DOHH2 (cell line): ENCODE data around the gene CALML3.

ENCODE experiments used
- H3F3A ChIP-seq: fragments of 200-600 bp; sonication (generic), shearing (Covaris generic); 2 replicates; pipeline ENCODE4 v1.6.0; 2016; ENCODE audit warnings: antibody characterized with exemption, mild to moderate bottlenecking; ENCODE audit not compliant: control insufficient read depth, insufficient read depth
- H3K27ac ChIP-seq: fragments of 200-600 bp; sonication (generic); 2 replicates; pipeline ENCODE4 v1.5.1; 2014; ENCODE audit warnings: low read depth, mild to moderate bottlenecking, low read length, moderate library complexity
- H3K27me3 ChIP-seq: fragments of 200-600 bp; sonication (generic); 2 replicates; pipeline ENCODE4 v1.6.1; 2014; ENCODE audit warnings: mild to moderate bottlenecking, low read length, mixed read lengths; ENCODE audit not compliant: control insufficient read depth
- H3K36me3 ChIP-seq: fragments of 200-600 bp; sonication (generic); 2 replicates; pipeline ENCODE4 v1.6.1; 2014; ENCODE audit warnings: mild to moderate bottlenecking, low read length, moderate library complexity, mixed read lengths; ENCODE audit not compliant: control insufficient read depth
- H3K4me1 ChIP-seq: fragments of 200-600 bp; sonication (generic); 2 replicates; pipeline ENCODE4 v1.6.1; 2014; ENCODE audit warnings: mild to moderate bottlenecking, low read length, mixed read lengths; ENCODE audit not compliant: control insufficient read depth
- H3K4me2 ChIP-seq: fragments of 200-600 bp; sonication (generic); 2 replicates; pipeline ENCODE4 v1.6.0; 2014; ENCODE audit warnings: mild to moderate bottlenecking, low read length, moderate library complexity
- H3K4me3 ChIP-seq: fragments of 200-600 bp; sonication (generic); 2 replicates; pipeline ENCODE4 v1.5.1; 2014; ENCODE audit warnings: mild to moderate bottlenecking, low read length, mixed read lengths
- H3K79me2 ChIP-seq: fragments of 200-600 bp; sonication (generic); 2 replicates; pipeline ENCODE4 v1.6.1; 2014; ENCODE audit warnings: mild to moderate bottlenecking, low read length, mixed read lengths; ENCODE audit not compliant: control insufficient read depth
- H3K9me2 ChIP-seq: fragments of 200-600 bp; sonication (generic); replicated peaks from 2 replicates; pipeline ENCODE4 v1.6.1; 2014; ENCODE audit warnings: mild to moderate bottlenecking, low read length, mixed read lengths; ENCODE audit not compliant: control insufficient read depth
- H3K9me3 ChIP-seq: fragments of 200-600 bp; sonication (generic); 2 replicates; pipeline ENCODE4 v1.6.1; 2014; ENCODE audit warnings: antibody characterized with exemption, low read length, mixed read lengths; ENCODE audit not compliant: control insufficient read depth, insufficient read depth
- H4K20me1 ChIP-seq: fragments of 200-600 bp; sonication (generic); 2 replicates; pipeline ENCODE4 v1.6.0; 2014; ENCODE audit warnings: low read depth, mild to moderate bottlenecking, antibody characterized with exemption, low read length, moderate library complexity; ENCODE audit not compliant: control insufficient read depth, insufficient read depth
- EZH2phosphoT487 ChIP-seq: fragments of 200-600 bp; sonication (generic); IDR thresholded peaks from 2 replicates; pipeline ENCODE4 v1.6.1; 2017; ENCODE audit warnings: borderline replicate concordance, mild to moderate bottlenecking, antibody characterized with exemption, low read length, moderate library complexity, mixed read lengths
- TF ChIP-seq, protein P1 (sequence below): fragments of 200-600 bp; sonication (generic); IDR thresholded peaks from one replicate; pipeline ENCODE4 v1.5.1; 2014; ENCODE audit warnings: antibody characterized with exemption, mild to moderate bottlenecking, low read depth, low read length; ENCODE audit not compliant: poor library complexity, severe bottlenecking

CALML3 gene

DNA sequence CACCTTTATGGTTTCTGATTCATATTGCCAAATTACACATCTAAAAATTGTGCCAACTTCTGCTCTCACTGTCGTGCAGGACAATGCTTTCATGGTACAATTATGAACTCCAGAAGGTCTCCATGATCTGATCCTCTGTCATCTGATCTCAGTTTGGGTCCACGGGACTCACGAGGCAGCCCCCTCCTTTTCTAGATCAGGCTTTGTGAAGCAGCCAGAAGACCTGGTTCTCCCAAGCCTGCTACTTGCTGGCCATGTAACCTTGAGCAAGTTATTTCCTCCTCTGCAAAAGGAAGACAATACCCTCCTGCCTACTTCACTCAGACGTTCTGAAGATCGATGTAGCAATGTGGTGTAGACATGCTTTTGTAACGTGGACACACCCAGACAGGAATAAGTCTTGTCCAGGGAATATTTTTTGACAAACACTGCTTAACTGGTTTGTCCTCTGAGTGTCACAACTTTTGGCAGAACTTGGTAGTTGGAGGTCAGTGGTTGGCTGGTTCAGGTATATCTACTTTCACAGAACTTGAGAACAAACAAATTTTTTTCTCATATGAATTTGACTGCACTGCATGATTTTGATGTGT lies 19.6 kb downstream of the CALML3 start:
- Histone ChIP-seq H3K27ac (no peak overlapping the region), H4K20me1 (no peaks in the 10 kb centered on the region), H3K79me2 (no peaks in the 10 kb centered on the region), H3K4me2 (no peak overlapping the region), H3F3A (no peaks in the 10 kb centered on the region), H3K9me3 (peaks cover 4% of the 10 kb centered on the region; the same call in 1 of the 2 replicates), H3K9me2 (no peaks in the 10 kb centered on the region), H3K36me3 (no peaks in the 10 kb centered on the region), H3K4me1 (no peaks in the 10 kb centered on the region), H3K27me3 (peaks cover 11% of the 10 kb centered on the region; the same call in 1 of the 2 replicates), H3K4me3 (no peak overlapping the region)
- no peak for TF ChIP-seq EZH2phosphoT487
- TF ChIP-seq, protein P1, sequence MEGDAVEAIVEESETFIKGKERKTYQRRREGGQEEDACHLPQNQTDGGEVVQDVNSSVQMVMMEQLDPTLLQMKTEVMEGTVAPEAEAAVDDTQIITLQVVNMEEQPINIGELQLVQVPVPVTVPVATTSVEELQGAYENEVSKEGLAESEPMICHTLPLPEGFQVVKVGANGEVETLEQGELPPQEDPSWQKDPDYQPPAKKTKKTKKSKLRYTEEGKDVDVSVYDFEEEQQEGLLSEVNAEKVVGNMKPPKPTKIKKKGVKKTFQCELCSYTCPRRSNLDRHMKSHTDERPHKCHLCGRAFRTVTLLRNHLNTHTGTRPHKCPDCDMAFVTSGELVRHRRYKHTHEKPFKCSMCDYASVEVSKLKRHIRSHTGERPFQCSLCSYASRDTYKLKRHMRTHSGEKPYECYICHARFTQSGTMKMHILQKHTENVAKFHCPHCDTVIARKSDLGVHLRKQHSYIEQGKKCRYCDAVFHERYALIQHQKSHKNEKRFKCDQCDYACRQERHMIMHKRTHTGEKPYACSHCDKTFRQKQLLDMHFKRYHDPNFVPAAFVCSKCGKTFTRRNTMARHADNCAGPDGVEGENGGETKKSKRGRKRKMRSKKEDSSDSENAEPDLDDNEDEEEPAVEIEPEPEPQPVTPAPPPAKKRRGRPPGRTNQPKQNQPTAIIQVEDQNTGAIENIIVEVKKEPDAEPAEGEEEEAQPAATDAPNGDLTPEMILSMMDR = no peak

GRCh38 chr10:5545011-5545410 lies 20.2 kb downstream of the CALML3 start:
- Histone ChIP-seq H3K9me3 (peaks cover 4% of the 10 kb centered on the region; the same call in 1 of the 2 replicates), H3K27me3 (peaks cover 8% of the 10 kb centered on the region; the same call in 1 of the 2 replicates)

DNA sequence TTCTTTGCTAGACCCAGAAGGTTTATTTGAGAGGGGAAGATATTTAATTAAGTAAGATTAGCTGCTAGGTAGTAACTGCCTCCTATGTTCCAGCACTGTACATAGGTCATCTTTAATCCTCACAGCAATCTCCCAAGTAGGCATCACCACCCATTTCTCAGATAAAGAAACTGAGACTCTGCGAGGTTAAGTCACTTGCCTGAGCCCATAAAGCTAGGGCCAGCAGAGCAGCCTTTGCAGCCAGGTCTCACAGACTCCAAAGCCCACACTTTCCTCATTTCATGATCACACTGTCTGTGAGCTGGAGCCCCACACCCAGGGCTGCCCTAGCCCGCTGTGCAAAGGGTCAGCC lies 20.6 kb downstream of the CALML3 start:
- Histone ChIP-seq H3K36me3 (no peaks in the 10 kb centered on the region), H3K9me2 (no peaks in the 10 kb centered on the region), H3K4me3 (no peak overlapping the region), H3K27me3 (peaks cover 5% of the 10 kb centered on the region; the same call in 1 of the 2 replicates), H4K20me1 (no peaks in the 10 kb centered on the region), H3F3A (no peaks in the 10 kb centered on the region), H3K4me2 (no peak overlapping the region), H3K79me2 (no peaks in the 10 kb centered on the region), H3K27ac (no peak overlapping the region), H3K4me1 (no peaks in the 10 kb centered on the region), H3K9me3 (peaks cover 4% of the 10 kb centered on the region; the same call in 1 of the 2 replicates)
- TF ChIP-seq, protein P1 = no peak
- TF ChIP-seq EZH2phosphoT487 = no peak

More at GRCh38 chr10:5545011-5545410, 20.2 kb downstream of the CALML3 start:
- Histone ChIP-seq H3K79me2 (no peaks in the 10 kb centered on the region), H3K4me3 (no peak overlapping the region), H3K9me2 (no peaks in the 10 kb centered on the region), H3K4me2 (no peak overlapping the region), H3K4me1 (no peaks in the 10 kb centered on the region), H3K27ac (no peak overlapping the region), H3F3A (no peaks in the 10 kb centered on the region), H4K20me1 (no peaks in the 10 kb centered on the region), H3K36me3 (no peaks in the 10 kb centered on the region)
- TF ChIP-seq EZH2phosphoT487 = no peak
- TF ChIP-seq, protein P1 = no peak
